Kidney (tissue), 14 donors: ENCODE results near the gene ALDH1A3. TPM values are rescaled to one million over a fixed set of nuclear protein-coding genes. Genes with fewer than 3 reads are reported as not detected.

ENCODE experiments used
- DNase-seq, 5 donors: peaks; one replicate each; pipeline ENCODE4 v3.0.0-alpha.2; 2013 to 2020
- FAIRE-seq: peaks from 2 replicates; lab custom pipeline; 2012; peaks lifted over from hg19 to GRCh38; lab: Jason Lieb, UNC
- H3K27ac ChIP-seq, 2 donors: one replicate each; pipeline ENCODE4 v1.7.0; 2013; ENCODE audit warnings: low read depth in 2 of 2, low read length in 2 of 2, inconsistent platforms in 1 of 2
- H3K27me3 ChIP-seq: one replicate; pipeline ENCODE4 v1.7.1; 2013; ENCODE audit warnings: low read length, inconsistent platforms; ENCODE audit not compliant: control insufficient read depth, insufficient read depth
- H3K36me3 ChIP-seq, 3 donors: one replicate each; pipeline versions ENCODE4 v1.7.0 to v1.7.1; 2013; ENCODE audit warnings: low read length in 3 of 3, control low read depth in 1 of 3, inconsistent platforms in 1 of 3; ENCODE audit not compliant: insufficient read depth in 3 of 3, control insufficient read depth in 2 of 3
- H3K4me1 ChIP-seq, 3 donors: one replicate each; pipeline versions ENCODE4 v1.7.0 to v1.7.1; 2013; ENCODE audit warnings: low read length in 3 of 3, inconsistent platforms in 1 of 3, low read depth in 1 of 3; ENCODE audit not compliant: control insufficient read depth in 2 of 3, insufficient read depth in 2 of 3
- H3K4me3 ChIP-seq, 3 donors: one replicate each; pipeline versions ENCODE4 v1.7.0 to v1.8.1; 2013; ENCODE audit warnings: low read length in 3 of 3, control low read depth in 1 of 3, inconsistent platforms in 1 of 3
- H3K9ac ChIP-seq, 3 donors: one replicate each; pipeline versions ENCODE4 v1.7.0 to v1.7.1; 2013; ENCODE audit warnings: low read length in 3 of 3, control low read depth in 1 of 3, inconsistent platforms in 1 of 3
- H3K9me3 ChIP-seq, 3 donors: one replicate each; pipeline versions ENCODE4 v1.7.0 to v1.7.1; 2013; ENCODE audit warnings: low read length in 3 of 3, control low read depth in 1 of 3, inconsistent platforms in 1 of 3; ENCODE audit not compliant: control insufficient read depth in 2 of 3, insufficient read depth in 1 of 3
- CTCF ChIP-seq: IDR thresholded peaks from 3 replicates; pipeline ENCODE4 v1.5.1; 2012; ENCODE audit warnings: mild to moderate bottlenecking, moderate library complexity, borderline replicate concordance; ENCODE audit not compliant: insufficient read depth; ENCODE audit errors: extremely low read depth
- intact Hi-C: fragments of 100-400 bp; cut with DNase I; formaldehyde crosslinking; loops from one replicate; pipeline ENCODE4 v1.11.1; 2022
- polyA plus RNA-seq: library from polyadenylated mRNA; stranded (reverse); fragments of 350-450 nt; fragmentation: Illumina TruSeq; extraction: RNeasy Lipid Tissue Mini Kit (QIAGEN cat#74804); gene quantifications from one replicate; pipeline ENCODE4 v1.2.3, GENCODE V29; 2014; ENCODE audit warnings: low read depth, low replicate concordance; ENCODE audit not compliant: insufficient read depth
- total RNA-seq: library from RNA; stranded (reverse); fragmentation: NEBNext Ultra II Directional; extraction: Animal tissue kit (Norgen Biotek cat#: 25700); gene quantifications from one replicate; pipeline ENCODE4 v1.2.1, GENCODE V29; 2021
- donor health status: control.
- donor health status: control.
- donor health status: control.
- donor health status: control.
- donor health status: control.
- donor health status: DM: yes; HTN: yes; CAD: no.
- donor health status: Normal renal cell carcinoma (clear cell type).

Gene ALDH1A3
- total and polyA plus RNA-seq, 2 donors from 2014 or later = 5.4 to 19.6 TPM

DNA sequence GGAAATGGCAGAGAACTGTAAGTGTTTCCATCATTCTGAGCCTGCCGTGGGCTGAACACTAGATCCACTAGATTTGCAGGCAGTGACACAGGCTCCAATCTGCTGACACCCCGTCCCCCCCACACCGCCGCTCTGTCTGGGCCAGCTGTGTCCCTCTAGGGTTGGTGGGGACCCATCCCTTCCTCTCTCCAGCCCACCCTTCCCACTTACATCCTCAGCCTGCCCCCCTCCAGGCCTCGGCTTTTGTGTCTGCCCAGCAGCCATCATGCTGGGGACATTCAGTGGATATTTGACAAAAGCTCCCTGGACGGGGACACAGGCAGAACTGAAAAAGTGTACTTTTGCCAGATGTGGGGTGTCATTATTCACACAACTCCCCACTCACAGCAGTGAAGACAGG is 28.8 kb downstream of the ALDH1A3 start:
- Histone ChIP-seq H3K9ac (no peak overlapping the region), H3K36me3 (no peaks in the 10 kb centered on the region), H3K27ac (no peak overlapping the region), H3K9me3 (no peaks in the 10 kb centered on the region), H3K4me3 (no peak overlapping the region), H3K4me1 (no peaks in the 10 kb centered on the region), H3K27me3 (no peaks in the 10 kb centered on the region)
- DNase-seq (peak in 2 of 5 donors; percentile 16 to 43), FAIRE-seq (no peak)
- intact Hi-C loops = no loop called here
- TF ChIP-seq CTCF = no peak

DNA sequence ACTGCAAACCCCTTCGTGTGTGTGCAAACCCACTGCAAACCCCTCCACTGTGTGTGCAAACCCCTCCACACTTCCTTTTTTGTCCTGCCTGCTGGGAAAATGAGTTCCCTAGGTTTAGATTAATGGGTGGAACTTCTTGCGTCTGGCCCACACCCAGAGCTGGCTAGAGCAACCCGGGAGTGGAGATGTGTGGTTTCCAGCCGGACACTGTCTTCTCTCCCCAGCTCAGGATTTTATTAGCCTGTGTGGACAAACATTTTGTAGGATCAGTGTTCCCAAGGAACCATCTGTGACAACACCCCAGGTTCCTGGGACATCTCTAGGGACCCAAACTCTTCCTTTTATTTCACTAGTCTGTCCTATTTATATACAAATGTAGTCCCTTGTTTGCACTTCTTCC is 29.9 kb downstream of the ALDH1A3 start:
- no peaks in the 10 kb centered on the region for H3K27me3 ChIP-seq
- H3K27ac ChIP-seq = no peak overlapping the region
- DNase-seq (peak in 3 of 5 donors; percentile 17 to 44 (median 29)), FAIRE-seq (no peak)
- intact Hi-C loops = no loop called here
- H3K36me3 ChIP-seq = no peaks in the 10 kb centered on the region
- H3K9me3 ChIP-seq = no peaks in the 10 kb centered on the region
- no peak overlapping the region for H3K9ac ChIP-seq
- no peak for TF ChIP-seq CTCF
- no peaks in the 10 kb centered on the region for H3K4me1 ChIP-seq
- H3K4me3 ChIP-seq = no peak overlapping the region

GRCh38 chr15:100909989-100910955 is 30.6 kb downstream of the ALDH1A3 start:
- H3K27me3 ChIP-seq = no peaks in the 10 kb centered on the region
- H3K4me3 ChIP-seq = no peak overlapping the region
- no peaks in the 10 kb centered on the region for H3K4me1 ChIP-seq
- FAIRE-seq (no peak), DNase-seq (peak in 3 of 5 donors; percentile 25 to 40 (median 29))
- H3K9ac ChIP-seq = no peak overlapping the region
- no peak overlapping the region for H3K27ac ChIP-seq
- H3K36me3 ChIP-seq = no peaks in the 10 kb centered on the region
- intact Hi-C loops = no loop called here
- TF ChIP-seq CTCF = no peak
- H3K9me3 ChIP-seq = no peaks in the 10 kb centered on the region
